GM12878 (cell line): ENCODE measurements around the gene AP1M1. TPM values are rescaled to one million over a fixed set of nuclear protein-coding genes. Genes with fewer than 3 reads are reported as not detected.

Source experiments
- ATAC-seq: fragments of 200-7000 bp; cut with Tn5 transposase; 3 replicates; pipeline ENCODE4 v1.9.1; 2020; ENCODE audit warnings: mild to moderate bottlenecking, moderate library complexity
- BruUV-seq: library from RNA; stranded (reverse); fragments of 400-500 nt; replicated peaks from 2 replicates; lab custom pipeline; 2021; lab: Mats Ljungman, UMichigan
- CTCF ChIA-PET: fragments of 300-600 bp; sonication (Branson Sonifier 250); formaldehyde crosslinking; extraction: SDS; loops from one replicate; lab custom pipeline; 2021; ENCODE audit warnings: inconsistent platforms; lab: Yijun Ruan, JAX
- POLR2A ChIA-PET: fragments of 350-600 bp; formaldehyde crosslinking; extraction: SDS; loops from one replicate; lab custom pipeline; 2021; ENCODE audit warnings: inconsistent platforms; lab: Charles Lee
- RAD21 ChIA-PET: fragments of 300-600 bp; sonication (Branson Sonifier 250); formaldehyde crosslinking; loops from one replicate; lab custom pipeline; 2023; ENCODE audit warnings: antibody characterized with exemption; ENCODE audit not compliant: unreplicated experiment; lab: Charles Lee
- SMC1A ChIA-PET: fragments of 300-600 bp; sonication (Branson Sonifier 250); formaldehyde crosslinking; loops from one replicate; lab custom pipeline; 2023; ENCODE audit not compliant: unreplicated experiment, uncharacterized antibody; lab: Charles Lee
- DNase-seq: peaks from one replicate; pipeline ENCODE4 v3.0.0-alpha.2; 2011; ENCODE audit warnings: low read depth, low spot score
- FAIRE-seq: peaks from 3 replicates; lab custom pipeline; 2011; peaks lifted over from hg19 to GRCh38; lab: Jason Lieb, UNC
- H2AFZ ChIP-seq: 2 replicates; pipeline ENCODE4 v1.6.0; 2011; ENCODE audit warnings: low read depth, low read length, control low read depth; ENCODE audit not compliant: control insufficient read depth
- H3K27ac ChIP-seq: 2 replicates; pipeline ENCODE4 v1.5.1; 2011; ENCODE audit warnings: control low read depth; ENCODE audit not compliant: control insufficient read depth, insufficient read depth
- H3K27me3 ChIP-seq, 2 experiments: replicated peaks in 1 of 2; 2 replicates each; pipeline versions ENCODE4 v1.6.0 to v1.6.1; 2011; ENCODE audit warnings: low read length in 1 of 2; ENCODE audit not compliant: control insufficient read depth in 2 of 2, insufficient read depth in 2 of 2
- H3K36me3 ChIP-seq, 2 experiments: 2 replicates each; pipeline ENCODE4 v1.5.1; 2011; ENCODE audit warnings: low read length in 1 of 2; ENCODE audit not compliant: control insufficient read depth in 2 of 2, insufficient read depth in 2 of 2
- H3K4me1 ChIP-seq: 2 replicates; pipeline ENCODE4 v1.6.1; 2011; ENCODE audit warnings: mild to moderate bottlenecking, low read length, moderate library complexity, mixed read lengths; ENCODE audit not compliant: control insufficient read depth, insufficient read depth
- H3K4me2 ChIP-seq: 2 replicates; pipeline ENCODE4 v1.6.0; 2011; ENCODE audit warnings: control low read depth; ENCODE audit not compliant: control insufficient read depth, insufficient read depth
- H3K4me3 ChIP-seq: fragments of 200-600 bp; sonication (generic); 2 replicates; pipeline ENCODE4 v1.5.1; 2016
- H3K79me2 ChIP-seq: 2 replicates; pipeline ENCODE4 v1.6.0; 2011; ENCODE audit warnings: low read length; ENCODE audit not compliant: control insufficient read depth, insufficient read depth
- H3K9ac ChIP-seq: 2 replicates; pipeline ENCODE4 v1.8.0; 2011; ENCODE audit warnings: low read length, control low read depth, mixed read lengths; ENCODE audit not compliant: control insufficient read depth, insufficient read depth
- H3K9me3 ChIP-seq: replicated peaks from 3 replicates; pipeline ENCODE4 v1.5.1; 2011; ENCODE audit warnings: mild to moderate bottlenecking, low read length; ENCODE audit not compliant: control insufficient read depth, insufficient read depth
- H4K20me1 ChIP-seq: 2 replicates; pipeline ENCODE4 v1.6.0; 2011; ENCODE audit not compliant: control insufficient read depth, insufficient read depth
- MLLT1 ChIP-seq: fragments of 450-650 bp; IDR thresholded peaks from 2 replicates; pipeline ENCODE4 v1.6.1; 2016; ENCODE audit warnings: mild to moderate bottlenecking
- WGBS: methylation state at CpG from one replicate; pipeline ENCODE4 v1.1.6; 2016; ENCODE audit warnings: low lambda C conversion rate; ENCODE audit not compliant: insufficient replicate concordance, insufficient coverage; ENCODE audit errors: missing lambda C conversion rate; 5-methylcytosine and 5-hydroxymethylcytosine counted together
- in situ Hi-C: fragments of 300-500 bp; cut with MboI; formaldehyde crosslinking; loops from 9 replicates; pipeline ENCODE4 v1.14.3; 2018; ENCODE audit warnings: mixed read lengths
- intact Hi-C: fragments of 100-400 bp; cut with micrococcal nuclease; formaldehyde crosslinking; loops from one replicate; pipeline ENCODE4 v1.14.2; 2022; ENCODE audit not compliant: unreplicated experiment
- polyA plus RNA-seq, 11 experiments: library from polyadenylated mRNA; depleted of rRNA in 4 of 11; unstranded in 6 of 11; stranded (reverse) in 5 of 11; fragments of >200 nt; fragmentation: Nextera tagmentation in 4 of 11; fragmentation: Illumina TruSeq in 1 of 11; extraction: Ambion mirVana in 4 of 11; extraction: Trizol in 1 of 11; gene quantifications; 1 replicate in 1 of 11; 2 replicates in 10 of 11; pipeline versions ENCODE4 v1.2.1 to v1.2.3, GENCODE V29; 2011 to 2016; ENCODE audit warnings: inconsistent platforms in 2 of 11, missing spikeins in 2 of 11, low read depth in 1 of 11
- total RNA-seq, 4 experiments: library from RNA; depleted of rRNA in 3 of 4; stranded (reverse); fragments of >200 nt in 3 of 4; fragmentation: Illumina TruSeq in 1 of 4; extraction: Trizol in 1 of 4; gene quantifications; 2 replicates each; pipeline versions ENCODE4 v1.2.1 to v1.2.3, GENCODE V29; 2013 to 2021
- TF ChIP-seq, protein P1 (sequence below): fragments of 450-650 bp; IDR thresholded peaks from 2 replicates; pipeline ENCODE4 v1.6.1; 2017; ENCODE audit warnings: low read depth, mild to moderate bottlenecking, moderate library complexity

Gene AP1M1
- total and polyA plus RNA-seq, 10 of the 15 experiments (the other 5 are each of a cell fraction or from before 2014, with no cell fraction given) = 1.0 to 116 (median 44.7) TPM

DNA sequence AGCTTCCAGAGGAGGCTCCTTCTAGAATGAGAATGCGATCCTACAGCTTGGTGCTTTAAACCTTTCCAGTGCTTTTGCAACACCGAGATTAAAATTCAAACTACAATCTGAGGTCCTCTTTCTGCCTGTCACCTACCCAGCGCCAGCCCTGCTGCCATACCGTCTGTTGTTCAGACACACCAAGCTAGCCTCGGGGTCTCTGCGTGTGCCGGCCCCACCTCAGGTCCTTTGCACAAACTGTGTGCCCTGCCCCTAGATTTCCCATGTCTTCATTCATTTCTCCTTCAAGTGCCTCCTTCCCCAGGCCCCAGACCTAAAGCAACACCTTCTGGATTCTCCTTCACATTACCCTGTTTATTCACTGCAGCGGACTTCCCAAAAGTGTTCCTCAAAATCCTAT lies 43.2 kb upstream of the AP1M1 start:
- Histone ChIP-seq H3K4me1 (peaks cover 46% of the 10 kb centered on the region), H3K36me3 (peaks cover 36 to 58% of the 10 kb centered on the region in 2 experiments), H3K4me3 (no peak overlapping the region), H3K27ac (peak overlapping the region; percentile 68; the same call in 1 of the 2 replicates), H4K20me1 (peaks cover 3% of the 10 kb centered on the region; the same call in 1 of the 2 replicates), H3K9me3 (no peaks in the 10 kb centered on the region; the same call in 2 of the 3 replicates), H3K4me2 (peak overlapping the region; percentile 58), H2AFZ (no peak overlapping the region), H3K9ac (no peak overlapping the region), H3K79me2 (peaks cover 20% of the 10 kb centered on the region), H3K27me3 (no peaks in the 10 kb centered on the region)
- FAIRE-seq = no peak
- CTCF ChIA-PET = interaction anchor here (0.6 to 1.8 kb wide), 2 partner anchors 44 to 81 kb away, joined by 3 to 4 read pairs; no protein-coding TSS in a partner anchor
- no peak for ATAC-seq
- TF ChIP-seq, protein P1, sequence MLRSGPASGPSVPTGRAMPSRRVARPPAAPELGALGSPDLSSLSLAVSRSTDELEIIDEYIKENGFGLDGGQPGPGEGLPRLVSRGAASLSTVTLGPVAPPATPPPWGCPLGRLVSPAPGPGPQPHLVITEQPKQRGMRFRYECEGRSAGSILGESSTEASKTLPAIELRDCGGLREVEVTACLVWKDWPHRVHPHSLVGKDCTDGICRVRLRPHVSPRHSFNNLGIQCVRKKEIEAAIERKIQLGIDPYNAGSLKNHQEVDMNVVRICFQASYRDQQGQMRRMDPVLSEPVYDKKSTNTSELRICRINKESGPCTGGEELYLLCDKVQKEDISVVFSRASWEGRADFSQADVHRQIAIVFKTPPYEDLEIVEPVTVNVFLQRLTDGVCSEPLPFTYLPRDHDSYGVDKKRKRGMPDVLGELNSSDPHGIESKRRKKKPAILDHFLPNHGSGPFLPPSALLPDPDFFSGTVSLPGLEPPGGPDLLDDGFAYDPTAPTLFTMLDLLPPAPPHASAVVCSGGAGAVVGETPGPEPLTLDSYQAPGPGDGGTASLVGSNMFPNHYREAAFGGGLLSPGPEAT = no peak
- no peak for TF ChIP-seq MLLT1
- SMC1A ChIA-PET = interaction anchor here (1.7 to 5.6 kb wide), 2 partner anchors 10 to 36 kb away, joined by 7 to 33 read pairs; partner anchors contain the start of gene HSH2D
- RAD21 ChIA-PET = interaction anchor here (1.1 to 1.6 kb wide), 3 partner anchors 9 to 37 kb away, joined by 3 to 4 read pairs (median 4); no protein-coding TSS in a partner anchor
- BruUV-seq = no TSS peak
- intact Hi-C loops (no loop called here), in situ Hi-C loops (no loop called here)
- 92% methylated on average over 8 of the region's 8 CpGs for WGBS
- POLR2A ChIA-PET = interaction anchor here (1.0 to 3.1 kb wide), 4 partner anchors 10 to 37 kb away, joined by 3 to 35 read pairs (median 4); no protein-coding TSS in a partner anchor
- DNase-seq = no peak
